ENCODE measurements around the gene POLR2A.

GRCh38 chr17:7491583-7491982 lies 7.4 kb downstream of the POLR2A start:
- TF ChIP-seq E2F6 (IDR thresholded peaks at IDR 0.05; ENCODE audit: borderline replicate concordance, low read depth) (no peak), ZSCAN20 (CRISPR knock-in tag; IDR thresholded peaks at IDR 0.05) (no peak), CTCF (IDR thresholded peaks at IDR 0.05) (no peak), CBX8 (IDR thresholded peaks at IDR 0.05) (no peak), EP300 (IDR thresholded peaks at IDR 0.05) (no peak)

All from A549 (cell line).